KMS-11 (cell line): ENCODE data around the gene LPIN2.

Source experiments
- H2AFZ ChIP-seq: fragments of 200-600 bp; sonication (generic); 2 replicates; pipeline ENCODE4 v1.6.1; 2016; ENCODE audit warnings: antibody characterized with exemption, mixed run types, low read depth
- H3K27ac ChIP-seq: fragments of 200-600 bp; sonication (generic); 2 replicates; pipeline ENCODE4 v1.6.1; 2016; ENCODE audit warnings: mild to moderate bottlenecking, mixed run types
- H3K27me3 ChIP-seq: fragments of 200-600 bp; sonication (generic); 2 replicates; pipeline ENCODE4 v1.6.1; 2017; ENCODE audit warnings: mild to moderate bottlenecking, low read depth, mixed run types, moderate library complexity; ENCODE audit not compliant: insufficient read depth
- H3K36me3 ChIP-seq: fragments of 200-600 bp; sonication (generic); 2 replicates; pipeline ENCODE4 v1.6.1; 2017; ENCODE audit warnings: mild to moderate bottlenecking, mixed run types; ENCODE audit not compliant: insufficient read depth
- H3K4me1 ChIP-seq: fragments of 200-600 bp; sonication (generic); 2 replicates; pipeline ENCODE4 v1.6.1; 2016; ENCODE audit warnings: mild to moderate bottlenecking, low read depth, mixed run types; ENCODE audit not compliant: poor library complexity, severe bottlenecking
- H3K4me2 ChIP-seq: fragments of 200-600 bp; sonication (generic); 2 replicates; pipeline ENCODE4 v1.7.0; 2016; ENCODE audit warnings: mild to moderate bottlenecking, mixed run types
- H3K4me3 ChIP-seq: fragments of 200-600 bp; sonication (generic); IDR thresholded peaks from 2 replicates; pipeline ENCODE4 v1.6.1; 2017; ENCODE audit warnings: low read depth, low read length, mixed read lengths; ENCODE audit not compliant: insufficient read depth
- H3K79me2 ChIP-seq: fragments of 200-600 bp; sonication (generic); 2 replicates; pipeline ENCODE4 v1.6.1; 2016; ENCODE audit warnings: low read depth, mixed run types; ENCODE audit not compliant: insufficient read depth
- H3K9ac ChIP-seq: fragments of 200-600 bp; sonication (generic); 2 replicates; pipeline ENCODE4 v1.6.1; 2016; ENCODE audit warnings: mild to moderate bottlenecking, mixed run types
- H4K20me1 ChIP-seq: fragments of 200-600 bp; sonication (generic); 2 replicates; pipeline ENCODE4 v1.6.1; 2016; ENCODE audit warnings: mild to moderate bottlenecking, mixed run types; ENCODE audit not compliant: insufficient read depth
- CTCF ChIP-seq: fragments of 200-600 bp; sonication (generic); conservative IDR thresholded peaks from 2 replicates; pipeline ENCODE4 v1.6.1; 2017; ENCODE audit warnings: low read depth, mild to moderate bottlenecking, antibody characterized with exemption, low read length, moderate library complexity, mixed read lengths

The LPIN2 gene

DNA sequence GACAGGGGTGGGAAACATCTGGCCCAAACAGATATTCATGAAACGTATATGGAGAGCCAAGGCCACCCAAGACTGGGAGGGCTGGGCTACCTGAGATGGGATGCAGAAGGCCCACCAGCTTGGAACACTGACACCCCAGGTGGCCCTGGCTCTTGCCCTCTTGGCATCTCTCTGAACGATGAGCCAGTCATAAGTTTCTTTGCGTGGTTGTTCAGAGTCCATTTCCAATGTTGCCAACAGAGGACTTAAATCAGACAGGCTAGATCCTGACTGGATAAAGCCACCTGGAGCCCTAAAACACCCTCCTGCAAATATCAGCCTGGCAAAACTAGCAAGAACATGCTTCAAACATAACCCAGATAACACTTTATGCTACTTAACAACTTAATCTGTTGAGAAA is 42.6 kb downstream of the LPIN2 start:
- Histone ChIP-seq H3K4me3 (no peak overlapping the region), H3K79me2 (peaks cover 4% of the 10 kb centered on the region; the same call in 1 of the 2 replicates), H3K27ac (no peak overlapping the region), H3K4me1 (no peaks in the 10 kb centered on the region), H3K4me2 (no peak overlapping the region), H3K36me3 (no peaks in the 10 kb centered on the region), H3K27me3 (no peaks in the 10 kb centered on the region), H4K20me1 (no peaks in the 10 kb centered on the region), H2AFZ (no peak overlapping the region), H3K9ac (no peak overlapping the region)
- no peak for TF ChIP-seq CTCF

- Histone ChIP-seq H3K4me1 (no peaks in the 10 kb centered on the region), H3K4me2 (no peak overlapping the region), H3K27ac (no peak overlapping the region), H3K9ac (no peak overlapping the region), H2AFZ (no peak overlapping the region), H3K27me3 (no peaks in the 10 kb centered on the region), H3K79me2 (peaks cover 4% of the 10 kb centered on the region; the same call in 1 of the 2 replicates), H3K4me3 (no peak overlapping the region), H3K36me3 (no peaks in the 10 kb centered on the region), H4K20me1 (no peaks in the 10 kb centered on the region)
- TF ChIP-seq CTCF: no peak
These were observed 43.2 kb downstream of the LPIN2 start for GRCh38 chr18:2969695-2970094.

DNA sequence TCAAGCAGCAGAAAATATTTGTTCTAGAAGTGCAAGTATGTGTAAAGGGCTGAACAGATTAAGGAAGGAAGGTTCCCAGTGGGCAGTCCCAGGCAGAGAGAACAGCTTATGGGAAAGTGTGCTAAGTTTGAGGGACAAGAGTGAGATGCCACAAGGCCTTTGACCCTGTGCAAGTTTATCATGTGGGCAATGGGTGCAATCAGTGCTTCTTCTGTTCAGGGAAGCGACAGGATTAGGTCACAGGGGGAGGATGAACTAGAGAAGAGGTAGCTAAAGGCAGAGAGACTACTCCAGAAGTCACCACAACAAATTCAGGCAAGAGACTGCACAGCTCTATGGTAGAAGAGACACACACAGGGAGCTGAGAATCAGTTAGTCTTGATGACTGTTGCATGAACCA is 44.3 kb downstream of the LPIN2 start:
- Histone ChIP-seq H3K36me3 (no peaks in the 10 kb centered on the region), H3K4me1 (no peaks in the 10 kb centered on the region), H4K20me1 (no peaks in the 10 kb centered on the region), H2AFZ (no peak overlapping the region), H3K4me2 (no peak overlapping the region), H3K9ac (no peak overlapping the region), H3K27ac (no peak overlapping the region), H3K27me3 (no peaks in the 10 kb centered on the region), H3K4me3 (no peak overlapping the region), H3K79me2 (peaks cover 4% of the 10 kb centered on the region; the same call in 1 of the 2 replicates)
- no peak for TF ChIP-seq CTCF

DNA sequence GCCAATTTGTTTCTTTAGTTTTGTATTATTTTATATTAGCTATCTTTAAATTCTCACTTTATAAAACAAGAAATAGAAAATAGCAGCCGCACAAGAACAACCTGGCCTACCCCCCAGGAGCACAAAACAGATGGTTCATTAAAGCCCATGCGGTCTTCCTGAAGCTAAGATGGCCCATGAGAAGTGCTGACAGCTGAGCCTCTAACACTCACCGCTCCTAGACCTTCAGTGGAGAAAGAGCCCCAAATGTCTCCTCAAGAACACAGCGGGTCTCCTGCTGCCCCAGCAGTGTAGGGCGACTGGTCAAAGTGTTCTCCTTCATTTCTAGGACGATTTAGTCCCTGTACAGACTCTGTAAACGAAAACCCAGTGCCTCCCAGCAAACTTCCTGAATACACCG is 45.1 kb downstream of the LPIN2 start:
- no peaks in the 10 kb centered on the region for H3K36me3 ChIP-seq
- peaks cover 1% of the 10 kb centered on the region for H3K4me1 ChIP-seq
- H3K9ac ChIP-seq: no peak overlapping the region
- H2AFZ ChIP-seq: no peak overlapping the region
- no peaks in the 10 kb centered on the region for H4K20me1 ChIP-seq
- no peak for TF ChIP-seq CTCF
- no peak overlapping the region for H3K27ac ChIP-seq
- H3K27me3 ChIP-seq: no peaks in the 10 kb centered on the region
- no peak overlapping the region for H3K4me2 ChIP-seq
- peaks cover 4% of the 10 kb centered on the region; the same call in 1 of the 2 replicates for H3K79me2 ChIP-seq
- no peak overlapping the region for H3K4me3 ChIP-seq

DNA sequence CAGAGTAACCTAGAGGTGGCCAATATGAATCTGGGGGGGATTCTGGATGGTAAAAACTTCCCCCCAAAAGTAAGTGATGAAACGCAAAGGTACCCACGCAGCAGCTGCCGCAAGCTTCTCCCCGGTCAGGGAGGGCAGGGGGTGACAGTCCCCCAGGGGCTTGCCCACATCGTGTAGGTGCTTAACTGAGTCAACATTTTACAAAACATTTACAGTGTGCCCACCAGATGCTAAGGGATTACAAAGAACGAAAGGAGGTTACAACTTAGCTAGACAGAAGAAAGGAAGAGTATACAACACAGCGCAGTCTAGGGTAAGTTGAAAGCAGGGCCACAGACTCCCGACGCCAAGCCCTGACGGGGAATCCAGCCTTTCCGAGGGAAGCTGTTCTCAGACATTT is 45.6 kb downstream of the LPIN2 start:
- Histone ChIP-seq H3K4me3 (no peak overlapping the region), H3K36me3 (no peaks in the 10 kb centered on the region), H3K27ac (no peak overlapping the region), H3K9ac (no peak overlapping the region), H2AFZ (no peak overlapping the region), H3K27me3 (no peaks in the 10 kb centered on the region), H4K20me1 (no peaks in the 10 kb centered on the region), H3K4me1 (peaks cover 6% of the 10 kb centered on the region), H3K79me2 (peaks cover 4% of the 10 kb centered on the region; the same call in 1 of the 2 replicates), H3K4me2 (no peak overlapping the region)
- TF ChIP-seq CTCF: no peak
